Ascending aorta (tissue), 2 donors: ENCODE data around the gene DPM2. TPM values are rescaled to one million over a fixed set of nuclear protein-coding genes. Genes with fewer than 3 reads are reported as not detected.

Experiments
- DNase-seq, 2 donors: peaks; one replicate each; pipeline ENCODE4 v3.0.0-alpha.2; 2019; ENCODE audit warnings: low spot score in 2 of 2
- H3K27ac ChIP-seq, 2 donors: fragments of 200-600 bp; sonication (generic); one replicate each; pipeline ENCODE4 v1.5.1; 2016 to 2017; ENCODE audit warnings: mild to moderate bottlenecking in 1 of 2
- H3K27me3 ChIP-seq: fragments of 200-600 bp; sonication (generic); one replicate; pipeline ENCODE4 v1.5.1; 2017
- H3K36me3 ChIP-seq, 2 donors: fragments of 200-600 bp; sonication (generic); one replicate each; pipeline ENCODE4 v1.5.1; 2016
- H3K4me1 ChIP-seq, 2 donors: fragments of 200-600 bp; sonication (generic); one replicate each; pipeline ENCODE4 v1.5.1; 2016 to 2017; ENCODE audit warnings: mild to moderate bottlenecking in 1 of 2
- H3K4me3 ChIP-seq, 2 donors: fragments of 200-600 bp; sonication (generic); one replicate each; pipeline ENCODE4 v1.5.1; 2016 to 2017; ENCODE audit warnings: mild to moderate bottlenecking in 1 of 2
- H3K9me3 ChIP-seq, 2 donors: fragments of 200-600 bp; sonication (generic); one replicate each; pipeline ENCODE4 v1.5.1; 2016
- intact Hi-C: fragments of 100-400 bp; cut with DNase I; formaldehyde crosslinking; loops from one replicate; pipeline ENCODE4 v1.15.1; 2023
- total RNA-seq: library from RNA; depleted of rRNA; stranded (reverse); fragments of >200 nt; gene quantifications from one replicate; pipeline ENCODE4 v1.1.0, GENCODE V29; 2016
- TF ChIP-seq, protein P1 (sequence below), 3 experiments: fragments of 200-600 bp in 2 of 3; fragments of 450-650 bp in 1 of 3; sonication (generic) in 2 of 3; IDR thresholded peaks; one replicate each; pipeline ENCODE4 v1.5.1; 2016 to 2019; ENCODE audit warnings: antibody characterized with exemption in 3 of 3, mild to moderate bottlenecking in 1 of 3, moderate library complexity in 1 of 3

The DPM2 gene
- total RNA-seq, 1 donor from 2014 or later, result 18.2 TPM

DNA sequence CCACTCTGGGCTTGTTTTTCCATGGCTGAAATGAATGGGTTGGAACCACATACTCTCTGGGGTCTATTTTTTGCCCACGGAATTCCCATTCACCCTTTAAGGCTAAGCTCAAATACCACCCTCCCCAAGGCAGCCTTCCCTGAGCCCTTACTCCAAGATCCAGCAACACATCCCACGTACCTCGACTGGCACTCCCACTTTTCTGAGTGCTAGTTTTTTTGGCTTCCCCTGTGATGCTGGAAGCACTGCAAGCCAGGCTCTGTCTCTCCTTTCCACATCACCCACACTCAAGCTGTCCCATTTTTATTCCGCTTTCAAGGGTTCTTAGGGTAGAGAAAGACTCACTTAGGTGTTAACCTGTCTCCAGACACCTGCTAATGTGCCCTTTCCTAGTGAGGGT, 44.3 kb downstream of the DPM2 start:
- Histone ChIP-seq H3K4me3 (no peak overlapping the region), H3K36me3 (peaks cover 69 to 77% of the 10 kb centered on the region in 2 donors), H3K27me3 (no peaks in the 10 kb centered on the region), H3K9me3 (no peaks in the 10 kb centered on the region), H3K27ac (no peak overlapping the region), H3K4me1 (peaks cover 10 to 17% of the 10 kb centered on the region in 2 donors)
- TF ChIP-seq, protein P1, sequence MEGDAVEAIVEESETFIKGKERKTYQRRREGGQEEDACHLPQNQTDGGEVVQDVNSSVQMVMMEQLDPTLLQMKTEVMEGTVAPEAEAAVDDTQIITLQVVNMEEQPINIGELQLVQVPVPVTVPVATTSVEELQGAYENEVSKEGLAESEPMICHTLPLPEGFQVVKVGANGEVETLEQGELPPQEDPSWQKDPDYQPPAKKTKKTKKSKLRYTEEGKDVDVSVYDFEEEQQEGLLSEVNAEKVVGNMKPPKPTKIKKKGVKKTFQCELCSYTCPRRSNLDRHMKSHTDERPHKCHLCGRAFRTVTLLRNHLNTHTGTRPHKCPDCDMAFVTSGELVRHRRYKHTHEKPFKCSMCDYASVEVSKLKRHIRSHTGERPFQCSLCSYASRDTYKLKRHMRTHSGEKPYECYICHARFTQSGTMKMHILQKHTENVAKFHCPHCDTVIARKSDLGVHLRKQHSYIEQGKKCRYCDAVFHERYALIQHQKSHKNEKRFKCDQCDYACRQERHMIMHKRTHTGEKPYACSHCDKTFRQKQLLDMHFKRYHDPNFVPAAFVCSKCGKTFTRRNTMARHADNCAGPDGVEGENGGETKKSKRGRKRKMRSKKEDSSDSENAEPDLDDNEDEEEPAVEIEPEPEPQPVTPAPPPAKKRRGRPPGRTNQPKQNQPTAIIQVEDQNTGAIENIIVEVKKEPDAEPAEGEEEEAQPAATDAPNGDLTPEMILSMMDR (IDR thresholded peaks at IDR 0.05), result no peak
- no peak for DNase-seq
- intact Hi-C loops, result no loop called here

DNA sequence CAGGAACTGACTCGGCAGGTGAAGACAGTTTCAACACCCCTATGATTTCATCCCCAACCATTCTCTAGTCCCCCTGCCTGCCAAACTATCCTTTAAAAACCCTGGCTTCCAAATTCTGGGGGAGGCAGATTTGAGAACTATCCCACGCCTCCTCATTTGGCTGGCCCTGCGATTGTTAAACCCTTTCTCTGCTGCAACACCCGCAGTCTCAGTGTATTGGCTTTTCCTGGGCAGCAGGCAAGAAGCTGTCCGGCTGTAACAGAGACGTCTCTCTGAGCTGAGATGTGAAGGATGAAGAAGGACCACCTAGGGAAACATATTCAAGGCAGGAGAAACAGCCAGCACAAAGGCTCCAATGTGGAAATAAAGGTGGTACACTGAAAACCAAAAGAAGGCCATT, 44.8 kb downstream of the DPM2 start:
- Histone ChIP-seq H3K27me3 (no peaks in the 10 kb centered on the region), H3K36me3 (peaks cover 75 to 78% of the 10 kb centered on the region in 2 donors)

DNA sequence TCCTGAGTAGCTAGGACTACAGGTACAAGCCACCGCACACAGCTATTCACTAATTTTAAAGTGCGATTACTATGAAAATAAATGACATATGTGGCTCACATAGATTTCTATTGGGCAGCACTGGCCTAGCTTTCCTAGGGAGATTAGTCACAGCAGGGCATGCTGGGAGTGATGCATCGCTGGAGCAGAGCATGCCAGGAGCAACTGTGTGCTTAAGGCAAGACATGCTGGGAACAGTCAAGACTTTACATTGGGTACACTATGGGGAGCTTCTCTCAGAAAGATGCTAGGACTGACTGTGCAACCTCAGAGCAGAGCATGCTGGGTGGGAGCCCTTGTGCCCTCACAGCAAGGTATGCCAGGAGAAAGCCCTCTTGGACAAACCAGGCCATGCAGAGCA, 47.6 kb downstream of the DPM2 start:
- intact Hi-C loops, result no loop called here
- H3K4me3 ChIP-seq, result no peak overlapping the region
- peaks cover 79 to 89% of the 10 kb centered on the region in 2 donors for H3K36me3 ChIP-seq
- H3K4me1 ChIP-seq, result peaks cover 0 to 4% of the 10 kb centered on the region in 2 donors
- no peaks in the 10 kb centered on the region for H3K27me3 ChIP-seq
- no peak overlapping the region for H3K27ac ChIP-seq
- DNase-seq, result no peak
- no peaks in the 10 kb centered on the region for H3K9me3 ChIP-seq
- TF ChIP-seq, protein P1 (IDR thresholded peaks at IDR 0.05), result no peak

More for the DNA sequence above, 44.8 kb downstream of the DPM2 start:
- no peak overlapping the region for H3K4me3 ChIP-seq
- H3K9me3 ChIP-seq, result no peaks in the 10 kb centered on the region
- TF ChIP-seq, protein P1 (IDR thresholded peaks at IDR 0.05), result no peak
- intact Hi-C loops, result no loop called here
- DNase-seq, result no peak
- H3K27ac ChIP-seq, result no peak overlapping the region
- peaks cover 10 to 13% of the 10 kb centered on the region in 2 donors for H3K4me1 ChIP-seq

DNA sequence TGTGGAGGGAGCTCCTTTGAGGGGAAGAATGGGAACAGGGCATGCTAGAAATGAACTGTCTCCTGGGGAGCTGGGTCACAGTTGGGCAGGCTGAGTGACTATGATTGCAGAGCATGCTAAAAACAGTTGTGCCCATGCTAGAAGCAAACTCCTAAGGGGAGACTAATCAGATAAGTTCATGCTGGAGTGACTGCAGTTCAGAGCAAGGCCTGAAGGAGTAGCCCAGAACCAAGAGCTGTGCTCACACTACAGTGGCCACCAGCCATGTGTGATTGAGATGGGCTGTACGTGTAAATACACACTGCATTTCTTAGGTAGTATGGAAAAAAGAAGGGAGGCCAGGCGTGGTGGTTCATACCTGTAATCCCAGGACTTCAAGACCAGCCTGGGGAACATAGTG, 49.9 kb downstream of the DPM2 start:
- Histone ChIP-seq H3K27me3 (no peaks in the 10 kb centered on the region), H3K27ac (no peak overlapping the region), H3K4me1 (peaks cover 0 to 11% of the 10 kb centered on the region in 2 donors), H3K9me3 (no peaks in the 10 kb centered on the region), H3K36me3 (peaks cover 57 to 66% of the 10 kb centered on the region in 2 donors), H3K4me3 (no peak overlapping the region)
- TF ChIP-seq, protein P1 (IDR thresholded peaks at IDR 0.05), result no peak
- no peak for DNase-seq
- intact Hi-C loops, result no loop called here

DNA sequence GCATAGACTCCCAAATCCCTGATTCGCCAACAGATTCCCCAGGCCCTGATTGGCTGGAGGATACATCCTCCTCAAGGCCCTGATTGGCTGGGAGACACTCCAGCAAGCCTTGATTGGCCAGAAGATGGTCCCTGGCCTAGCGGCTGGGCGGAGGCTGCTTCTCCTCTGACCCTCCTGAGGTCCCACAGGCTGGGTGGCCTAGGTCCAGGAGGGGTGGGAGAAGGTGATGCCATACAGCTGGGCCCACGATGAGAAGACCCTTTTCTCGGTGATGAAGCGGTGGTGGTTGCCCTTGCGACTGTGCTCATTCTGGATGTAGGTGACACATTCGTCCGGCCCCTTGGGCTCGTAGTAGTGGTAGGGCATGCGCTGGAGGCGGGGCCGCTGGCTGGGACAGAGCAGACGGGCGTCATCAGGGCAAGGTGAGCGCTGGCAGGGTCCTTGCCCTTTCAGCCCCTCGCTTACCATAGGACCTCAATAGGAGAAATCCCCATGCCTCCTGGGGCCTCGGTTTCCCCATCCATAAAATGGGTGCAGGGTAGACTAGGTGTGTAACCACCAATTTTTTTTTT, 51.2 kb downstream of the DPM2 start:
- TF ChIP-seq, protein P1 (IDR thresholded peaks at IDR 0.05), result no peak
- H3K9me3 ChIP-seq, result no peaks in the 10 kb centered on the region

More for the DNA sequence above, 51.2 kb downstream of the DPM2 start:
- Histone ChIP-seq H3K27me3 (no peaks in the 10 kb centered on the region), H3K4me3 (no peak overlapping the region), H3K36me3 (peaks cover 50 to 60% of the 10 kb centered on the region in 2 donors), H3K27ac (peak overlapping the region in 1 of 2 donors; percentile 63), H3K4me1 (peaks cover 0 to 11% of the 10 kb centered on the region in 2 donors)
- intact Hi-C loops, result no loop called here
- no peak for DNase-seq
